GM12864 (cell line): Measurements from ENCODE around the gene DHX15.

Source experiments
- DNase-seq: peaks from one replicate; pipeline ENCODE4 v3.0.0-alpha.2; 2011; ENCODE audit warnings: low read depth
- H3K4me3 ChIP-seq: 2 replicates; pipeline ENCODE4 v1.5.1; 2011; ENCODE audit warnings: mild to moderate bottlenecking, low read depth, low read length, control low read depth
- CTCF ChIP-seq: IDR thresholded peaks from 2 replicates; pipeline ENCODE4 v1.5.1; 2011; ENCODE audit warnings: low read depth, mild to moderate bottlenecking, moderate library complexity, low read length, control low read depth, inconsistent platforms; ENCODE audit errors: missing control alignments

DHX15 gene

GRCh38 chr4:24561438-24562139 lies 22.8 kb downstream of the DHX15 start:
- H3K4me3 ChIP-seq, result no peak overlapping the region
- no peak for TF ChIP-seq CTCF
- DNase-seq, result no peak

- no peak for TF ChIP-seq CTCF
- no peak overlapping the region for H3K4me3 ChIP-seq
- DNase-seq, result no peak
Observed at GRCh38 chr4:24560868-24561368, 23.4 kb downstream of the DHX15 start.

- DNase-seq, result no peak
- H3K4me3 ChIP-seq, result no peak overlapping the region
- TF ChIP-seq CTCF, result no peak
Observed at GRCh38 chr4:24559889-24560288, 24.5 kb downstream of the DHX15 start.

GRCh38 chr4:24559032-24559821 lies 25.1 kb downstream of the DHX15 start:
- TF ChIP-seq CTCF, result no peak
- no peak for DNase-seq

GRCh38 chr4:24557026-24558025 lies 27.0 kb downstream of the DHX15 start:
- TF ChIP-seq CTCF, result no peak
- no peak for DNase-seq

More at GRCh38 chr4:24559032-24559821, 25.1 kb downstream of the DHX15 start:
- H3K4me3 ChIP-seq, result no peak overlapping the region

GRCh38 chr4:24551492-24552289 lies 32.7 kb downstream of the DHX15 start:
- no peak overlapping the region for H3K4me3 ChIP-seq
- no peak for TF ChIP-seq CTCF
- no peak for DNase-seq

More at GRCh38 chr4:24557026-24558025, 27.0 kb downstream of the DHX15 start:
- no peak overlapping the region for H3K4me3 ChIP-seq
